NOMO-1 treated with DMSO at 0.1 percent for 48 hours (cell line): ENCODE measurements around the gene ADAMTS15.
A peak's percentile ranks its signal among the peaks of the same experiment; 100 is the strongest.

Source experiments
- DNase-seq: peaks from one replicate; lab custom pipeline; 2025; ENCODE audit not compliant: unreplicated experiment; lab: John Stamatoyannopoulos, UW

ADAMTS15 gene

DNA sequence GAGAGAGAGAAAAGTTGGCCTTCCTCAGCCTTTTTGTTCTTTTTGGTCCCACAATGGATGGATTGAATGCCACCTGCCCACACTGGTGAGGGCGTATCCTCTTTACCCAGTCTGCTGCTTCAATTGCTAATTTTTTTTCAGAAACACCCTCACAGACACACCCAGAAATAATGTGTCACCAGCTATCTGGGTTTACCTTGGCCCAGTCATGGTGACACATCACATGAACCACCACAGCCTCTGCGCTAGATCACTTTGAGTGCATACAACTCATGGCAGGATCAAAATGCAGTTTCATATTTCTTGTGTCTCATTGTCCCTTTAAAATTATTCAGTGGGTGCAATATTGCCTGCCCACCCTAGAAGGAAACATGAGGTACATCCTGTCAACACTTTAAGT, 63.3 kb downstream of the ADAMTS15 start:
- no peak for DNase-seq

DNA sequence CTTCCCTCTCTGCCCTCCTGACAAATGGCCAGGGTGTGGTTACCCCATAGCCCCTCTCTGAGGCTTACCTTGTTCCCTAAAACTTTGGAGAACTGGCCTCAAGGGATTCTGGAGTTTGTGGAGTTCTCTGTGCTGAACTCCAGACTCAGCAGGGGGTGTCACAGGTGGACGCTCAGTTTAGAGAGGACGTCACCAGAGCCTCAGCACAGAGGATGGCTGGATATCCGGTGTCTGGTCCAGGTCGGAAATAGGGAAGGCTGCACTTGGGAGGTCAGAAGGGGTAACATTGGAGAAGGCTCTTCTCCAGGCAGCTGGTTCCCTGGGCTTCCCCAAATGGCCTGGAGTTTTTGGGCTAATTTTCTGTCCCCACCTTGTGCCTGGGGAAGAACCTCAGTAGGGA, 64.2 kb downstream of the ADAMTS15 start:
- DNase-seq: no peak

DNA sequence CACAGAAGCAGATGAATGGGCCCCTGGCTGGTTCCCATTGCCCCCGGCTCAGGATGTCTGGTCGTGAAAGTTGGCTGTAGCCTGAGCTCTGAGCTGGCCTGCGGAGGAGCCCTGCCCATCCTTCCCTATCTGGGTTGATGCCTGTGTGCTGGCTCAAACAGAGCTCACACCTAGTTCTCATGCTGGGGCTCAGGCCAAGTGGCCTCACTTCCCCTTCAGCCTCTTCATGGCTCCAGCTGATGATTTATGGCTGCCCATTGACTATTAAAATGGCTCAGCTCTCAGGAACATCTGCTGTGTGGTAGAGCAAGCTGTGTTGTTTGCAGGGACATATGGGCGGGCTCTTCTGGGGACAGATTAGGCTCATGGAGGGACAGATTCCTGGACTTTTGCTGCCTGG, 64.7 kb downstream of the ADAMTS15 start:
- peak; percentile 22 for DNase-seq

DNA sequence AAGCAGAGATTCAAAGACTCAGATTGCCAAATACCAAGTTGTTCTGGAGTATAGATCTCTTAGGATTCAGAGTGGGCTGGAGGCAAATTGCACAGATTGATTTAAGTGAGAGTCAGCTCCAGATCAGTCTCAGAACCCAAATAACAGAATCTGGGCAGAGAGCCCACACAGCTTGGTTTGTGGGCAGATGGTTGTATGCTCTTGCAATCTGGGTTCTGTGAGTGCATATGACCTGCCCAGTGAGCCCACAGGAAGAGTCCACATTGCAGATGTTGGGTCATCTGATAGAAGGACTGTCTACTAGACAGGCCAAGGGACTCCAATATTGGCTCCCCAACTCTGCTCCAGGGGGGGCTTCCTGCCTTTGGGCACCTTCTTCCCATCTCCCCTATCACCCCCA, 65.9 kb downstream of the ADAMTS15 start:
- DNase-seq: no peak

DNA sequence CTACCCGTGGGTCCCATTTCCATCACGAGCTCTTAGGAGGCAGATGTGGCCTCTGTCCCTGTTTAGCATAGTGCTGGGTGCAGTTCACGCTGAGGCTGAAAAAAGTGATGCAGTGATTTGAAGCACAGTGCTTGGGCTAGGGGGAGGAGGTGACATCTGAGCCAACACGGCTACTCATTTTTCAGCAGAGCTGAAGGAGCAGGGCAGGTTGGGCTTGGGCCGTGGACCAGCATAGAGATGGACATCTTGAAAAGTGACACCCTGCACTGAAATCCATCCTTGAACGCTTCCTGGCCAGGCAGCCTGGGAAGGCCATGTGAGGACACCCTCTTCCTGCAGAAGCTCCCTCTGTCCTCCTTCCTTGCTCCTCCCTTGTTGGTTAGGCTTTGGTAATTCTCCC, 66.4 kb downstream of the ADAMTS15 start:
- no peak for DNase-seq

DNA sequence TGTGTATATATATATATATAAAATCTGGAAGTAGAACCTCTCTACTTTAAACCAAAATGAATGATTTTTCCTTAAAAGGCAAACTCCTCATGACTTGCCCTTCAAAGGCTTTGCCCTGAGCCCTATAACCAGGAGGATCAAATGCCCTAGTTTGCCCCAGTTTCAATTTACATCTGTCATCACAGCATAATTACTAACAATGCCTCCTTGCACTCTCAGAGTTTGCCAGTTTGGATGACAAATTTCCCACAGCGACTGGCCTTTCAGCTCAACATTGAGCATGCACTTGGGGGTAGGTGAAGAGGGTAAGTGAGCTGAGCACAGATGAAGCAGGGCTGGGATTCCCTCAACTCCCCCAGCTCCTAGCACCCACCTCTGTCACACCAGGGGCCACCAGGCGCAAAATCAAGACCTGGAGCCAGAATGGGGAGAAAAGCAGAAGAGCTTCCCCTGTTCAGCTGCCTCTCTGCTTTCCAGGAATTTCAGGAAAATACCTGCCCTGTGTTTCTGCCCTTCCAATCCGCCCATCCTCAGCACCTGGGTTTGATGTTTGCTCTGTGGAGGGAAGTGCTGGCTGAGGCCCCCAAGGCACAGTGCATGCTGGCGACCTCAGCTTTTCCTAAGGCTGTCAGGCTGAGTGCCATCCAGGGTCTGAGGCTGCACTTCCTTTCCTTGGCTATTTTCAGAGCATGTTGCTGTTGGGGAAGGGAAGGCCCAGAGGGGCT, 67.5 kb downstream of the ADAMTS15 start:
- DNase-seq: no peak

DNA sequence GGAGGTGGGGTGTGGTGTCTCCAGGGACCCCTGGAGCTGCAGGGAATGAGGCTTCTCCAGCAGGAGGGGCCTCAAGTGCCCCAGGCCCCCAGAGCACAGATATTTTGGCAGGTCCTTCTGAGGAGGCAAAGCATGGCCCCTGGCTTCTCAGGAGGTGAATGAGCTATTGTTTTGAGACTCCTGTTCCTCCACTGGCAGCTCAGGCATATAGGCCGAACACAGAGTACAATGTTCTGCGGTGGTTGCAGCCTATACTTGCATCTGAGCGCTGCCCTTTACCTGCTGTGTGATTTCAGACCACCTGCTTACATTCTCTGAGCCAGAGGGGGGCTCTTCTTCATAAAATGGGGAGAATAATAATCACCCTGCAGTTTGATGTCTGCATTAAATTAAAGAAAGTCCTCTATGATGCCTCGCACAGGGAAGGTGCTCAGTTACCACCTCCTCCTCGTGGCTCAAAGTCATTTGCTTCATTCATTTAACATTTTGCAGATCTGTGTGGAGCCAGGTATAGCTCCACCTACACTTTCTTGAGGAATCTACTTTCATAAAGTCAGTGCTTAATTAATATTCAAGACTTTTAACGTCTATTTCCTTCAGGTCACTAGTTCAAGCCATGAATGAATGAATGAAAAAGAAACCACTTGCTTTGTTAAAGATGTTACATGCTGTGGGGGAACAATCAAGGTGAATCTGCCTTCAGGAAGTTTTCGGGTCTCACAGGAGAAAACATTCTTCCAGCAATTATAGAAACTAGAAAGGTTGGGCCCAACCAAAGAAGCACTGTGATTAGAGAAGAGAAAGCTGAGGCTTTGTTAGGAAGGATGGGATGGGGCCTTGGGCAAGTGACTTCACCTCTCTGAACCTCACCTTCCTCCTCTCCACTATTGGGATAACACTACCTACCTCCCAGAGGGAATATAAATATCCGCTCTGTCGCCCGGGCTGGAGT, 68.4 kb downstream of the ADAMTS15 start:
- no peak for DNase-seq

DNA sequence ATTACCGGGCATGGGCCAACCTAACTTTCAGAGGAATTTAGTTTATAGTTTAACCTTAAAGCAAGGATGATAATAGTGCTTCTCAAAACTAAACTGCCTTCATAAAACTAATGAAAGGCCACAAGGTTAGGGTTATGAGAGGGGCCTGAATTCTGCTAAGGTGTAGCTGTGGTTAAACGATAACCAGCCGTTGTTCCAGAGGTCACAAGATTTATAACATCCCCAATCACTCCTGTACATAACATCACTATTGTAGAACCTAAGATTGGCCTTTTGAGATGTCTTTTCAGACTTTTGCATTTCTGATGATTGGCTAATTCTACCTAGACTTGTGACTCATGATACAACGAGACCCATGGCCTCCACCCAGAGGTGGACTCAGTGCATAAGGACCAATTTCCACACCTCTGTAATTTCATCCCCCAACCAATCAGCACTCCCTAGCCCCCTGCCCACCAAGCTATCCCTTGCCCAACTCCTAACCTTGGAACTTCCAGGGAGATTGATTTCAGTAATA, 69.8 kb downstream of the ADAMTS15 start:
- DNase-seq: no peak

DNA sequence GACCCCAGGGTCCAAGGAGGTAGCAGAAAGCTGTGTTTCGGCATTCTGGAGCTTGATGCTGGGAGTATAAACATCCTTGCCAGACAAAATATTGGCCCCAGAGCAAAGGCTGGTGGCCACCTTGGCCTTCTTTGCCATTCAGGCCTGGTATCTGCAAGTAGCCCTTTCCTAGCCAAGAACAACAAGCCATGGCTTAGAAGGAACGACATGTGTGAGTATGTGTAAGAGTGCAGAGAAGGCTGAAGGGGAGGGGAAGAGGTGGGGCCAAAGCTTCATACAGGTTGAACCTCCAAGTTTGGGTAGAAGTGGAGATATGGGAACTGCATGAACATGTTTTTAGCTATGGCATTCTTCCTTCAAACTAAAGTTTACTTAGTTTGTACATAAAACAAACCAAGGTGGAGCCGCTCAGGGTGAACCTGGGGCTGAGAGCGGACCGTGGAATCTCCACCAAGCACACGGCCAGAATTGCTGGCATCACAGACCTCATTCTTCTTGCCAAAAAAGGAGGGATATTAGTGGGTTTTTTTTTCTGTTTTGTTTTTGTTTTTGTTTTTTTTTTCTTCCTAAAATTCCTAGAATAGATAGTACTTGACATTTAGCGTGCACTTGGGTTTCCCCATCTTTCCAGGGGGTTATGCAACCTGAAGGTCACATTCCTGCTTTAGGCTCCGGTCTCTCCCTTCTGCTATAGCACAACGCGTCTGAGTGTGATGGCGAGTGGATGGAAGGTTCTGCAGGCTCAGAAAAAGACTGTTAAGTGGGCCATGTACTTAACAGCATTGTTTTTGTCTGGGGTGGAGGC, 70.9 kb downstream of the ADAMTS15 start:
- DNase-seq: no peak

DNA sequence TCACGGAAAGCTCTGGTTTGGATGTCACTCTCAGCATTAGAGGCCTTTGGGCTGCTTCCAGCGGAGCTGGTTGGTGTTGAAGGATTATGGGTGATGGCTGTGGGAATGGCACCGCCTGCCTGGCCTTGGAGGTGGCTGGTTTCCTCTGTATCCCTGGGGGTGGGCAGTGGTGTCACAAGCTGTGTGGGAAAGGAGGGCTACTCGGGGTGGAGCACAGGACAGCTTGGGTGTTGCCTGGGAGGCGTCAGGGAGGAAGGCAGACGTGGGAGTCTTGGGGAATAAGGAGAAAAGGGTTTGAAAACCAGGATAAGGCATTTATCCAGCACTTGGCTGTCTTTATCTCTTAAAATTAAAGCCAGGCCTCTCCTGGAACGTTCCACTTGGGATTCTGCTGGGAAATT, 71.8 kb downstream of the ADAMTS15 start:
- DNase-seq: no peak

DNA sequence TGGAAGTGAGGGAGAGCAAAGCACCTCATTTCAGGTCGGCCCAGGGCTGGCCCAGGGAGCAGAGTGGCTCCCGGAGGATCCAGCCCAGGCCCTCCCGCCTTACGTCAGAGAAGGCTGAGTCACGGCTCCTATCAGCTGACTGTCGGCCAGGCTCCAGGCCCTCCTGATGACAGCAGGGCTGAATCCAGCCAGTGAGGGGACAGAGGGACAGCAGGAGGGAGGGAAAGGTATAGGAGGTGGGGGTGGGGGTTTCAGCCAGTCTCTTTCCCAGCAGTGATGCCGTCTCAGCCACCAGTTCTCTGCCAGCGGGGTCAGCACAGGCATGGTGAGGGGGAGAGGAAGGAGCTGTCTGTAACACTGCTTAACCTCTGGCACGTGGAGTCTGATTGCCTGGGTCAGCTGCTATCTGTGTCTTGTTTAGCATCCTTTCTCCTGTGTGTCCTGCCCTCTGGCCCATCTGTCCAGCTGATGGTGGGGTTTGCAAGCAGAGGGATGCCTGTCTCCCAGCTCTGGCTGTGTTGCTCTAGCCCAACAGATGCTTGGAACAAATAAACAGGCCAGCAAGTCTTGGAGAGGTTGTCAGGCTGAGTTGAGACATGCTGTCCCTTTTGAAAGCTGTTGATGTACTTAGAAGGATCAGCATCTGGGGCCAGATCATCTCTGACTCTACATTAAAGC, 74.0 kb downstream of the ADAMTS15 start:
- DNase-seq: no peak

DNA sequence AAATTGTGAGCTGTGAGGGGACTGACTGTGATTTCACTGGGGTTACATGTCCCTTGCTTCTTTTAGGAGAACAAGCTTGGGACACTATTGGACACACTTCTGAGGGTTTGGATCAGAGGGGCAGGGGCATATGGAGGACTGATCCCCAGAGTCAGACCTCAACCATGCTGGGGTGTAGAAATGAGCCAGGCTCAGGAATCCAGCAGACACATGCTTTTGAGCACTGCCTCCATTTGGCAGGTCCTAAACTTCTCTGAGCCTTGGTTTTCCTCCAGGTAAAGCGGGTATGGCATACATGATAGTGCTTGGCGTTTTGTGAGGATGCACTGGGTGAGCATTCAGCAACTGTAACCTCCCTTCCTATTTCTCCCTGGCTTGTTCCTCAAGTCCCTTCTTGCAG, 74.7 kb downstream of the ADAMTS15 start:
- DNase-seq: no peak

DNA sequence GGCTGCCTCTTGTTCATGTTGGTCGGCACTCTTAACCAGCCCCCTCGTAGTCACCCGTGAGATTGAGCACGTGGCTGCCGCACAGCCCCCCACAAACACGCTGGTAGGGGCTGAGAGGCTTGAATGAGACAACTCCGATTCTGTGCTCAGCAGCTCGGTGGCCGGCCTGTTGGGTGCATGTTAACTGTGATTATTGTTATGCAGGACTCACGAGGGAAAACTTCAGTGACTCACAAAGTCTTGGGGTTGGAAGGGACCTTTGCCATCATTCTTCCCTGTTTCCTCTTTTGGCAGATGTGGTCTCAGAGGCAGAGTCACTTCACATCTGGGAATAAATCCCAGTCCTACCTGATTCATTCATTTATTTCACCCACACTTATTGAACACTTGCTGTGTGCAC, 75.2 kb downstream of the ADAMTS15 start:
- no peak for DNase-seq

DNA sequence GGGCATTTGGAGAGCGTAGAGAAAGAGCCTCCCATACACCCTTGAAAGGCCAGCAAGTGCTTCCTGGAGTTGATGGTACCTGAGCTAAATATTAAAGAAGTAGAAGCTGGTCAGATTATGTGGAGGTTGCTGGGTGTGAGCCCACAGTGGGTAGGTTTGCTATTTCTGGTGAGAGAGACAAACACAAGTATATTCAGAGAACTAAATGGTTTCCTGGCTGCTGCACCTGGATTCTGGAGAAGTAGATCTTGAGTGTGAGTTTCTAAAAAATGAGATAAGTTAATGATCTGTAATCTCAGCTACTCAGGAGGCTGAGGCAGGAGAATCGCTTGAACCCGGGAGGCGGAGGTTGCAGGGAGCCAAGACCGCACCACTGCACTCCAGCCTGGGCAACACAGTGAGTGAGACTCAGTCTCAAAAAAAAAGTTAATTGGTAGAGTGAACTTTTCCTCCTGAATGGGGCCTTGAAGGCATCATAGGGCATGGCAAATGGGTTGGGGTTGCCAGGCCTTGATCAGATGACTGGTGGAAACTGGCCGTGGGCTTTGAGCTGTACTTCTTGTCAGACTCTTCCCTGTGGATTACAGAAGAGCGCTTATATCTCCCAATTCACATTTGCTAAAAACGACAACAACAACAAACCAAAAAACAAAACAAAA, 75.8 kb downstream of the ADAMTS15 start:
- no peak for DNase-seq

DNA sequence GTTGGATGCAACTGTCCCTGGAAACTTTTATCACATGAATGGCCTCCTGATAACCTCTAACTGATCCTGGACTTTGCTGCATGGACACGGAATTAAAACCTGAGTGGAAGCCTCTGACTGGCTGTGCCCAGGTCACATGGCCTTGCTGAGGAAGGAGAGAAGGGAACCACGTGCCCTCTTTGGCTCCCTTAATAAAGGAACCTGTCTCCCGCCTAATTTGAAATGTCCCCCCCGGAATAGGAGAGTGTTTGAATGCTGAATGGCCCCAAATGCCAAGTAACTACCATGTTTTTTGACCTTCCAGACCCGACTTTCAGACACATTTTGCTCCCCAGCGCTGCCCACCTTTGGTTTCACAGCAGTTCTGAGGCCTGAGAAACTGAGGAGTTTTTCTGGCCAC, 76.9 kb downstream of the ADAMTS15 start:
- no peak for DNase-seq
